ENCODE results near the gene COQ4.

GRCh38 chr9:128310461-128310860 is 12.2 kb upstream of the COQ4 start:
- TF ChIP-seq CTCF (IDR thresholded peaks at IDR 0.05) (no peak), POLR2A (IDR thresholded peaks at IDR 0.05) (no peak)

All from esophagus squamous epithelium (tissue), 4 donors.